Central memory CD8-positive, alpha-beta T cell (primary cell): ENCODE data around the gene CNTNAP2.

Experiments used
- ATAC-seq: fragments of 150-1000 bp; cut with Tn5 transposase; replicated peaks from 2 replicates; pipeline ENCODE4 v1.10.0; 2022; ENCODE audit warnings: mild to moderate bottlenecking, moderate FRiP score, moderate number of reproducible peaks; ENCODE audit not compliant: poor library complexity, severe bottlenecking; ENCODE audit errors: extremely low read depth
- DNase-seq, 2 donors: peaks; one replicate each; pipeline ENCODE4 v3.0.0; 2021; ENCODE audit warnings: low spot score in 2 of 2
- H3K27ac Mint-ChIP-seq: one replicate; pipeline ENCODE4 v1.8.0; 2022; ENCODE audit warnings: low read depth, mild to moderate bottlenecking, moderate library complexity, mixed read lengths
- H3K27me3 Mint-ChIP-seq: one replicate; pipeline ENCODE4 v1.8.0; 2022; ENCODE audit warnings: mixed read lengths
- H3K36me3 Mint-ChIP-seq: one replicate; pipeline ENCODE4 v1.8.0; 2022; ENCODE audit warnings: mild to moderate bottlenecking, moderate library complexity, mixed read lengths; ENCODE audit not compliant: insufficient read depth
- H3K4me1 Mint-ChIP-seq: one replicate; pipeline ENCODE4 v1.8.0; 2022; ENCODE audit warnings: mixed read lengths
- H3K4me3 Mint-ChIP-seq: one replicate; pipeline ENCODE4 v1.8.0; 2022; ENCODE audit warnings: mild to moderate bottlenecking, moderate library complexity, mixed read lengths
- H3K9me3 Mint-ChIP-seq: one replicate; pipeline ENCODE4 v1.8.0; 2022; ENCODE audit warnings: mixed read lengths

The CNTNAP2 gene

GRCh38 chr7:146731185-146731584 is 614.6 kb downstream of the CNTNAP2 start:
- H3K36me3 Mint-ChIP-seq: no peaks in the 10 kb centered on the region
- ATAC-seq: no peak
- H3K9me3 Mint-ChIP-seq: peaks cover 20% of the 10 kb centered on the region
- H3K4me1 Mint-ChIP-seq: no peaks in the 10 kb centered on the region
- no peak overlapping the region for H3K4me3 Mint-ChIP-seq
- H3K27ac Mint-ChIP-seq: no peak overlapping the region
- no peaks in the 10 kb centered on the region for H3K27me3 Mint-ChIP-seq
- DNase-seq: no peak

GRCh38 chr7:146735992-146736391 is 619.4 kb downstream of the CNTNAP2 start:
- no peaks in the 10 kb centered on the region for H3K36me3 Mint-ChIP-seq
- H3K27ac Mint-ChIP-seq: no peak overlapping the region
- no peaks in the 10 kb centered on the region for H3K27me3 Mint-ChIP-seq
- no peak overlapping the region for H3K4me3 Mint-ChIP-seq
- no peaks in the 10 kb centered on the region for H3K4me1 Mint-ChIP-seq
- H3K9me3 Mint-ChIP-seq: peaks cover 21% of the 10 kb centered on the region
- DNase-seq (no peak), ATAC-seq (no peak)

- Mint-ChIP-seq H3K4me1 (no peaks in the 10 kb centered on the region), H3K4me3 (no peak overlapping the region), H3K9me3 (peaks cover 27% of the 10 kb centered on the region), H3K36me3 (no peaks in the 10 kb centered on the region), H3K27me3 (no peaks in the 10 kb centered on the region), H3K27ac (no peak overlapping the region)
- DNase-seq: no peak
- ATAC-seq: no peak
These were observed 620.0 kb downstream of the CNTNAP2 start for GRCh38 chr7:146736446-146737190.

GRCh38 chr7:146740039-146740438 is 623.4 kb downstream of the CNTNAP2 start:
- Mint-ChIP-seq H3K27me3 (no peaks in the 10 kb centered on the region), H3K36me3 (no peaks in the 10 kb centered on the region), H3K4me1 (no peaks in the 10 kb centered on the region), H3K27ac (no peak overlapping the region), H3K4me3 (no peak overlapping the region), H3K9me3 (peaks cover 27% of the 10 kb centered on the region)
- DNase-seq (no peak), ATAC-seq (no peak)

GRCh38 chr7:146741911-146742310 is 625.3 kb downstream of the CNTNAP2 start:
- Mint-ChIP-seq H3K9me3 (peaks cover 21% of the 10 kb centered on the region), H3K27ac (no peak overlapping the region), H3K27me3 (no peaks in the 10 kb centered on the region), H3K4me1 (no peaks in the 10 kb centered on the region), H3K4me3 (no peak overlapping the region), H3K36me3 (no peaks in the 10 kb centered on the region)
- DNase-seq (no peak), ATAC-seq (no peak)

GRCh38 chr7:146754385-146754784 is 637.8 kb downstream of the CNTNAP2 start:
- Mint-ChIP-seq H3K27me3 (no peaks in the 10 kb centered on the region), H3K4me3 (no peak overlapping the region), H3K9me3 (peaks cover 11% of the 10 kb centered on the region), H3K4me1 (no peaks in the 10 kb centered on the region), H3K36me3 (no peaks in the 10 kb centered on the region), H3K27ac (no peak overlapping the region)
- ATAC-seq (no peak), DNase-seq (no peak)

- Mint-ChIP-seq H3K4me3 (no peak overlapping the region), H3K27me3 (no peaks in the 10 kb centered on the region), H3K36me3 (no peaks in the 10 kb centered on the region), H3K9me3 (peaks cover 11% of the 10 kb centered on the region), H3K27ac (no peak overlapping the region), H3K4me1 (no peaks in the 10 kb centered on the region)
- ATAC-seq (no peak), DNase-seq (no peak)
These were observed 639.0 kb downstream of the CNTNAP2 start for GRCh38 chr7:146755585-146755984.

GRCh38 chr7:146764458-146764857 is 647.9 kb downstream of the CNTNAP2 start:
- H3K4me3 Mint-ChIP-seq: no peak overlapping the region
- no peaks in the 10 kb centered on the region for H3K36me3 Mint-ChIP-seq
- H3K27me3 Mint-ChIP-seq: no peaks in the 10 kb centered on the region
- ATAC-seq: no peak
- H3K4me1 Mint-ChIP-seq: no peaks in the 10 kb centered on the region
- peaks cover 18% of the 10 kb centered on the region for H3K9me3 Mint-ChIP-seq
- no peak overlapping the region for H3K27ac Mint-ChIP-seq
- no peak for DNase-seq

- Mint-ChIP-seq H3K4me3 (no peak overlapping the region), H3K4me1 (no peaks in the 10 kb centered on the region), H3K9me3 (peaks cover 22% of the 10 kb centered on the region), H3K36me3 (no peaks in the 10 kb centered on the region), H3K27me3 (no peaks in the 10 kb centered on the region), H3K27ac (no peak overlapping the region)
- DNase-seq (no peak), ATAC-seq (no peak)
These were observed 652.4 kb downstream of the CNTNAP2 start for GRCh38 chr7:146768957-146769356.

GRCh38 chr7:146772601-146773000 is 656.0 kb downstream of the CNTNAP2 start:
- ATAC-seq (no peak), DNase-seq (no peak)
- Mint-ChIP-seq H3K9me3 (peaks cover 26% of the 10 kb centered on the region), H3K27me3 (no peaks in the 10 kb centered on the region), H3K36me3 (peaks cover 1% of the 10 kb centered on the region), H3K27ac (no peak overlapping the region), H3K4me1 (no peaks in the 10 kb centered on the region), H3K4me3 (no peak overlapping the region)

- H3K27me3 Mint-ChIP-seq: no peaks in the 10 kb centered on the region
- H3K4me1 Mint-ChIP-seq: no peaks in the 10 kb centered on the region
- H3K27ac Mint-ChIP-seq: no peak overlapping the region
- no peak overlapping the region for H3K4me3 Mint-ChIP-seq
- no peak for DNase-seq
- ATAC-seq: no peak
- H3K36me3 Mint-ChIP-seq: peaks cover 1% of the 10 kb centered on the region
- peaks cover 26% of the 10 kb centered on the region for H3K9me3 Mint-ChIP-seq
These were observed 656.9 kb downstream of the CNTNAP2 start for GRCh38 chr7:146773506-146773905.

GRCh38 chr7:146781352-146782116 is 664.9 kb downstream of the CNTNAP2 start:
- Mint-ChIP-seq H3K9me3 (peaks cover 18% of the 10 kb centered on the region), H3K4me3 (no peak overlapping the region), H3K27me3 (no peaks in the 10 kb centered on the region), H3K4me1 (no peaks in the 10 kb centered on the region), H3K36me3 (no peaks in the 10 kb centered on the region), H3K27ac (no peak overlapping the region)
- no peak for DNase-seq
- no peak for ATAC-seq

GRCh38 chr7:146787266-146787665 is 670.7 kb downstream of the CNTNAP2 start:
- Mint-ChIP-seq H3K27me3 (no peaks in the 10 kb centered on the region), H3K4me1 (no peaks in the 10 kb centered on the region), H3K36me3 (no peaks in the 10 kb centered on the region), H3K27ac (no peak overlapping the region), H3K9me3 (peaks cover 5% of the 10 kb centered on the region), H3K4me3 (no peak overlapping the region)
- no peak for ATAC-seq
- DNase-seq: no peak
